H1 (cell line): Measurements from ENCODE around the gene SIAH3. TPM values are rescaled to one million over a fixed set of nuclear protein-coding genes. Genes with fewer than 3 reads are reported as not detected.

Experiments
- CTCF ChIA-PET: fragments of 300-600 bp; sonication (Branson Sonifier 250); formaldehyde crosslinking; loops from one replicate; lab custom pipeline; 2021; ENCODE audit not compliant: partially characterized antibody; lab: Charles Lee
- POLR2A ChIA-PET: fragments of 300-600 bp; sonication (Branson Sonifier 250); formaldehyde crosslinking; loops from one replicate; lab custom pipeline; 2021; ENCODE audit warnings: inconsistent platforms; ENCODE audit not compliant: partially characterized antibody; lab: Charles Lee
- DNase-seq, 2 experiments: peaks; one replicate each; pipeline versions ENCODE4 v3.0.0 to v3.0.0-alpha.2; 2010 to 2022; ENCODE audit warnings: low spot score in 2 of 2, low read depth in 1 of 2, mixed read lengths in 1 of 2
- FAIRE-seq: peaks from 2 replicates; lab custom pipeline; 2011; peaks lifted over from hg19 to GRCh38; lab: Jason Lieb, UNC
- H2AFZ ChIP-seq: 2 replicates; pipeline ENCODE4 v1.8.1; 2012; ENCODE audit warnings: low read length, inconsistent platforms
- H2AK5ac ChIP-seq: 2 replicates; pipeline ENCODE4 v1.6.1; 2013; ENCODE audit warnings: low read depth, low read length
- H2BK120ac ChIP-seq: replicated peaks from 2 replicates; pipeline ENCODE3; 2013; ENCODE audit warnings: low read depth, low read length, inconsistent platforms
- H2BK12ac ChIP-seq: 2 replicates; pipeline ENCODE4 v1.6.1; 2013; ENCODE audit warnings: low read depth, low read length
- H2BK15ac ChIP-seq: 2 replicates; pipeline ENCODE4 v1.6.1; 2013; ENCODE audit warnings: low read length
- H2BK20ac ChIP-seq: 2 replicates; pipeline ENCODE4 v1.6.1; 2013; ENCODE audit warnings: low read length
- H2BK5ac ChIP-seq: 2 replicates; pipeline ENCODE4 v1.6.1; 2013; ENCODE audit warnings: low read depth, low read length
- H3K14ac ChIP-seq: 2 replicates; pipeline ENCODE4 v1.6.1; 2013; ENCODE audit warnings: inconsistent platforms; ENCODE audit not compliant: insufficient read length
- H3K18ac ChIP-seq: 2 replicates; pipeline ENCODE4 v1.6.1; 2013; ENCODE audit warnings: low read length; ENCODE audit errors: extremely low read depth
- H3K23ac ChIP-seq: 2 replicates; pipeline ENCODE4 v1.6.1; 2013; ENCODE audit warnings: inconsistent platforms; ENCODE audit not compliant: insufficient read length
- H3K23me2 ChIP-seq: 2 replicates; pipeline ENCODE4 v1.6.1; 2013; ENCODE audit warnings: low read depth, low read length
- H3K27ac ChIP-seq: 2 replicates; pipeline ENCODE4 v1.6.1; 2011; ENCODE audit warnings: low read depth, low read length, inconsistent platforms
- H3K27me3 ChIP-seq, 4 experiments: replicated peaks in 1 of 4; 1 replicate in 1 of 4; 2 replicates in 3 of 4; pipeline versions ENCODE4 v1.6.1 to v1.8.1; 2011 to 2013; ENCODE audit warnings: low read length in 3 of 4, mild to moderate bottlenecking in 3 of 4, inconsistent platforms in 2 of 4, mixed read lengths in 2 of 4, moderate library complexity in 1 of 4; ENCODE audit not compliant: control insufficient read depth in 3 of 4, insufficient read depth in 3 of 4; ENCODE audit errors: extremely low read depth in 1 of 4
- H3K36me3 ChIP-seq, 4 experiments: 2 replicates each; pipeline versions ENCODE4 v1.6.1 to v1.8.1; 2011 to 2013; ENCODE audit warnings: mild to moderate bottlenecking in 4 of 4, low read length in 3 of 4, moderate library complexity in 2 of 4, control low read depth in 1 of 4, inconsistent platforms in 1 of 4; ENCODE audit not compliant: insufficient read depth in 4 of 4, control insufficient read depth in 2 of 4
- H3K4ac ChIP-seq: replicated peaks from 2 replicates; pipeline ENCODE3; 2013; ENCODE audit warnings: low read length, low read depth, mixed read lengths, inconsistent platforms; ENCODE audit not compliant: insufficient read length
- H3K4me1 ChIP-seq, 4 experiments: replicated peaks in 1 of 4; 1 replicate in 1 of 4; 2 replicates in 3 of 4; pipeline versions ENCODE4 v1.6.1 to v1.8.1; 2011 to 2013; ENCODE audit warnings: low read length in 3 of 4, inconsistent platforms in 2 of 4, mixed read lengths in 1 of 4; ENCODE audit not compliant: insufficient read depth in 4 of 4, control insufficient read depth in 3 of 4
- H3K4me2 ChIP-seq, 2 experiments: 2 replicates each; pipeline versions ENCODE4 v1.6.1 to v1.8.1; 2011 to 2013; ENCODE audit warnings: low read depth in 2 of 2, low read length in 2 of 2, control low read depth in 1 of 2, inconsistent platforms in 1 of 2, mild to moderate bottlenecking in 1 of 2; ENCODE audit not compliant: insufficient read depth in 1 of 2
- H3K4me3 ChIP-seq, 4 experiments: fragments of 200-600, 300-600 bp in 1 of 4; sonication (generic), shearing (Covaris generic), sonication (Bioruptor Twin) in 1 of 4; 2 replicates each; pipeline versions ENCODE4 v1.5.1 to v1.8.1; 2011 to 2016; ENCODE audit warnings: low read length in 4 of 4, low read depth in 3 of 4, control low read depth in 2 of 4, inconsistent platforms in 2 of 4, mild to moderate bottlenecking in 2 of 4, mixed read lengths in 1 of 4, moderate library complexity in 1 of 4; ENCODE audit not compliant: insufficient read depth in 2 of 4; ENCODE audit errors: extremely low read depth in 1 of 4
- H3K56ac ChIP-seq: replicated peaks from 2 replicates; pipeline ENCODE3; 2013; ENCODE audit warnings: low read depth, mild to moderate bottlenecking, mixed read lengths, low read length, inconsistent platforms; ENCODE audit not compliant: insufficient read length
- H3K79me1 ChIP-seq: 2 replicates; pipeline ENCODE4 v1.6.1; 2013; ENCODE audit warnings: low read depth, low read length, control low read depth
- H3K79me2 ChIP-seq, 2 experiments: 2 replicates each; pipeline versions ENCODE4 v1.6.1 to v1.8.1; 2012 to 2013; ENCODE audit warnings: low read length in 2 of 2, mild to moderate bottlenecking in 2 of 2, inconsistent platforms in 1 of 2; ENCODE audit not compliant: insufficient read depth in 2 of 2, control insufficient read depth in 1 of 2
- H3K9ac ChIP-seq, 4 experiments: replicated peaks in 1 of 4; 1 replicate in 1 of 4; 2 replicates in 3 of 4; pipeline versions ENCODE4 v1.6.1 to v1.8.1; 2011 to 2013; ENCODE audit warnings: low read depth in 3 of 4, low read length in 3 of 4, control low read depth in 2 of 4, mild to moderate bottlenecking in 2 of 4, moderate library complexity in 2 of 4, inconsistent platforms in 1 of 4; ENCODE audit errors: extremely low read depth in 1 of 4
- H3K9me3 ChIP-seq, 2 experiments: 2 replicates each; pipeline versions ENCODE4 v1.6.1 to v1.8.1; 2012 to 2013; ENCODE audit warnings: mild to moderate bottlenecking in 2 of 2, moderate library complexity in 2 of 2, control low read depth in 1 of 2, inconsistent platforms in 1 of 2, low read depth in 1 of 2, low read length in 1 of 2, mixed read lengths in 1 of 2; ENCODE audit not compliant: insufficient read depth in 2 of 2
- H4K20me1 ChIP-seq, 2 experiments: replicated peaks in 1 of 2; 2 replicates each; pipeline versions ENCODE3 to v1.8.1; 2011 to 2013; ENCODE audit warnings: inconsistent platforms in 2 of 2, low read length in 2 of 2, mild to moderate bottlenecking in 1 of 2; ENCODE audit not compliant: insufficient read depth in 2 of 2, control insufficient read depth in 1 of 2
- H4K5ac ChIP-seq: 2 replicates; pipeline ENCODE4 v1.6.1; 2013; ENCODE audit warnings: low read length, low read depth, mixed read lengths, inconsistent platforms; ENCODE audit not compliant: insufficient read length
- H4K8ac ChIP-seq: 2 replicates; pipeline ENCODE4 v1.8.0; 2013; ENCODE audit warnings: mild to moderate bottlenecking, moderate library complexity, low read length, inconsistent platforms; ENCODE audit not compliant: insufficient read depth; ENCODE audit errors: extremely low read depth
- H4K91ac ChIP-seq: replicated peaks from 2 replicates; pipeline ENCODE3; 2013; ENCODE audit warnings: low read length, mixed read lengths, inconsistent platforms; ENCODE audit not compliant: insufficient read length
- ATF2 ChIP-seq: IDR thresholded peaks from 2 replicates; pipeline ENCODE4 v1.6.1; 2012; ENCODE audit warnings: low read length, inconsistent platforms
- BCL11A ChIP-seq, 2 experiments: IDR thresholded peaks; one replicate each; pipeline ENCODE4 v1.6.1; 2011; ENCODE audit warnings: low read depth in 2 of 2, low read length in 2 of 2, mild to moderate bottlenecking in 2 of 2
- CBX8 ChIP-seq: fragments of 300-800, 300-1000 bp; sonication (generic); IDR thresholded peaks from 2 replicates; pipeline ENCODE4 v1.7.1; 2016; ENCODE audit warnings: low read depth, low read length, borderline replicate concordance
- JUND ChIP-seq: IDR thresholded peaks from 2 replicates; pipeline ENCODE4 v1.6.1; 2011; ENCODE audit warnings: mild to moderate bottlenecking, improper control_type of control experiment, low read length
- MAX ChIP-seq: IDR thresholded peaks from 2 replicates; pipeline ENCODE4 v1.6.1; 2012; ENCODE audit warnings: inconsistent platforms
- RBBP5 ChIP-seq: IDR thresholded peaks from 2 replicates; pipeline ENCODE4 v1.7.1; 2012; ENCODE audit warnings: low read depth, mild to moderate bottlenecking, inconsistent platforms, low read length, moderate library complexity, borderline replicate concordance
- RFX5 ChIP-seq: IDR thresholded peaks from 2 replicates; pipeline ENCODE4 v1.6.1; 2011; ENCODE audit warnings: low read depth, low read length, improper control_type of control experiment, borderline replicate concordance
- RNF2 ChIP-seq: fragments of 200-900, 300-1000 bp; sonication (generic); IDR thresholded peaks from 2 replicates; pipeline ENCODE4 v1.7.1; 2016; ENCODE audit warnings: borderline replicate concordance, low read depth, mild to moderate bottlenecking, antibody characterized with exemption, low read length; ENCODE audit not compliant: poor library complexity, severe bottlenecking; ENCODE audit errors: missing control alignments
- SP1 ChIP-seq: IDR thresholded peaks from 2 replicates; pipeline ENCODE4 v1.6.1; 2011; ENCODE audit warnings: low read depth, low read length
- SP4 ChIP-seq: IDR thresholded peaks from 2 replicates; pipeline ENCODE4 v1.6.1; 2012; ENCODE audit warnings: low read length, inconsistent platforms
- SUZ12 ChIP-seq: fragments of 200-600 bp; sonication (generic); IDR thresholded peaks from 2 replicates; pipeline ENCODE4 v1.6.1; 2012; ENCODE audit warnings: mild to moderate bottlenecking, inconsistent platforms, low read length, moderate library complexity, mixed read lengths
- TAF7 ChIP-seq: optimal IDR thresholded peaks from 2 replicates; pipeline ENCODE3; 2011; ENCODE audit warnings: low read depth, mild to moderate bottlenecking, inconsistent platforms, low read length, moderate library complexity, borderline replicate concordance
- polyA plus RNA-seq, 7 experiments: library from polyadenylated mRNA; depleted of rRNA in 3 of 7; stranded (reverse) in 5 of 7; unstranded in 2 of 7; fragments of >200 nt in 5 of 7; fragments of 200-250 nt in 2 of 7; gene quantifications; 1 replicate in 5 of 7; 2 replicates in 1 of 7; 4 replicates in 1 of 7; pipeline versions ENCODE4 v1.2.1 to v1.2.3, GENCODE V29; 2011 to 2013; ENCODE audit warnings: missing spikeins in 2 of 7, mixed read lengths in 2 of 7
- total RNA-seq: library from RNA; stranded (reverse); fragmentation: NEBNext Ultra II Directional; extraction: Animal tissue kit (Norgen Biotek cat#: 25700); gene quantifications from 2 replicates; pipeline ENCODE4 v1.2.1, GENCODE V29; 2021

SIAH3 gene
- total and polyA plus RNA-seq, 2 of the 8 experiments (the other 6 are each of a cell fraction or from before 2014, with no cell fraction given), result 0.15 to 0.17 TPM

- DNase-seq (peak in 1 of 2 experiments; percentile 14), FAIRE-seq (no peak)
- POLR2A ChIA-PET, result no interaction called here
- Histone ChIP-seq H3K9me3 (no peaks in the 10 kb centered on the region), H3K9ac (no peak overlapping the region), H3K36me3 (no peaks in the 10 kb centered on the region), H3K79me1 (no peaks in the 10 kb centered on the region), H4K5ac (no peak overlapping the region), H3K23ac (no peak overlapping the region), H3K4me2 (no peak overlapping the region), H4K91ac (no peak overlapping the region), H2AK5ac (no peak overlapping the region), H3K27me3 (no peaks in the 10 kb centered on the region), H3K56ac (no peak overlapping the region), H3K4ac (no peak overlapping the region), H3K4me3 (no peak overlapping the region), H2BK15ac (no peak overlapping the region), H2BK5ac (no peak overlapping the region), H2BK120ac (no peak overlapping the region), H3K4me1 (peaks cover 0 to 15% (median 8%) of the 10 kb centered on the region in 4 experiments; a peak in 4 of 7 replicates), H3K18ac (no peak overlapping the region), H2BK20ac (0 out of 2 replicates have a peak overlapping the region, but pooled peaks have one; percentile 55), H3K79me2 (no peaks in the 10 kb centered on the region; a peak in 1 of 4 replicates), H2BK12ac (no peak overlapping the region), H3K23me2 (no peaks in the 10 kb centered on the region; the same call in 1 of the 2 replicates), H4K8ac (no peak overlapping the region), H3K14ac (no peak overlapping the region), H2AFZ (no peak overlapping the region), H3K27ac (no peak overlapping the region), H4K20me1 (no peaks in the 10 kb centered on the region)
- CTCF ChIA-PET, result interaction anchor here (0.6 to 1.9 kb wide), 3 partner anchors 9 to 1410 kb away, joined by 3 to 6 read pairs (median 3); no protein-coding TSS in a partner anchor
- TF ChIP-seq MAX, result no peak
- no peak for TF ChIP-seq CBX8
- TF ChIP-seq JUND, result no peak
- no peak for TF ChIP-seq SP1
- no peak for TF ChIP-seq RNF2
- TF ChIP-seq RBBP5, result no peak
- no peak for TF ChIP-seq TAF7
- no peak for TF ChIP-seq BCL11A (IDR thresholded peaks at IDR 0.05; ENCODE audit: low read depth in 2 of 2, low read length in 2 of 2)
- TF ChIP-seq RFX5, result no peak
- no peak for TF ChIP-seq SP4
- TF ChIP-seq SUZ12, result no peak
- TF ChIP-seq ATF2, result no peak
Observed at GRCh38 chr13:45827318-45827717, 24.2 kb downstream of the SIAH3 start.
